GM23338 (cell line): Measurements from ENCODE around the gene BOK. TPM values are rescaled to one million over a fixed set of nuclear protein-coding genes. Genes with fewer than 3 reads are reported as not detected.
A peak's percentile ranks its signal among the peaks of the same experiment; 100 is the strongest.

ENCODE experiments used
- ATAC-seq: fragments of 200-7000 bp; cut with Tn5 transposase; 3 replicates; pipeline ENCODE4 v1.9.1; 2020
- DNase-seq: peaks from one replicate; pipeline ENCODE4 v3.0.0-alpha.2; 2015; ENCODE audit warnings: low spot score
- H2AFZ ChIP-seq: fragments of 200-600 bp; sonication (generic); 2 replicates; pipeline ENCODE4 v1.8.0; 2016; ENCODE audit warnings: antibody characterized with exemption, mild to moderate bottlenecking, moderate library complexity
- H3F3A ChIP-seq: fragments of 200-600 bp; sonication (generic); replicated peaks from 2 replicates; pipeline ENCODE4 v1.8.0; 2017; ENCODE audit warnings: antibody characterized with exemption, mixed run types, low read depth
- H3K27ac ChIP-seq: fragments of 200-600 bp; sonication (generic); 2 replicates; pipeline ENCODE4 v1.6.1; 2016; ENCODE audit warnings: low read depth
- H3K27me3 ChIP-seq: fragments of 200-600 bp; sonication (generic); 2 replicates; pipeline ENCODE4 v1.8.0; 2016; ENCODE audit warnings: mild to moderate bottlenecking, mixed run types, moderate library complexity; ENCODE audit not compliant: insufficient read depth
- H3K36me3 ChIP-seq: fragments of 200-600 bp; sonication (generic); 2 replicates; pipeline ENCODE4 v1.8.0; 2016; ENCODE audit warnings: mild to moderate bottlenecking; ENCODE audit not compliant: insufficient read depth
- H3K4me1 ChIP-seq: fragments of 200-600 bp; sonication (generic); 2 replicates; pipeline ENCODE4 v1.8.0; 2016; ENCODE audit warnings: mild to moderate bottlenecking, moderate library complexity; ENCODE audit not compliant: insufficient read depth
- H3K4me2 ChIP-seq: fragments of 200-600 bp; sonication (generic); 2 replicates; pipeline ENCODE4 v1.7.1; 2017; ENCODE audit warnings: mixed run types
- H3K4me3 ChIP-seq: fragments of 200-600 bp; sonication (generic); 2 replicates; pipeline ENCODE4 v1.6.1; 2016; ENCODE audit warnings: mixed run types
- H3K79me2 ChIP-seq: fragments of 200-600 bp; sonication (generic); replicated peaks from 2 replicates; pipeline ENCODE4 v1.8.0; 2017; ENCODE audit warnings: mild to moderate bottlenecking; ENCODE audit not compliant: insufficient read depth
- H3K9me2 ChIP-seq: fragments of 200-600 bp; sonication (generic); 2 replicates; pipeline ENCODE4 v1.8.0; 2017; ENCODE audit not compliant: insufficient read depth
- H4K20me1 ChIP-seq: fragments of 200-600 bp; sonication (generic); replicated peaks from 2 replicates; pipeline ENCODE4 v1.8.0; 2017; ENCODE audit warnings: mild to moderate bottlenecking; ENCODE audit not compliant: insufficient read depth
- H3K27ac Mint-ChIP-seq: 2 replicates; pipeline ENCODE4 v1.8.0; 2020; ENCODE audit warnings: inconsistent platforms, mild to moderate bottlenecking, moderate library complexity, mixed read lengths
- H3K27me3 Mint-ChIP-seq: 3 replicates; pipeline ENCODE4 v1.8.0; 2022; ENCODE audit warnings: low read depth, mild to moderate bottlenecking, moderate library complexity, mixed read lengths, inconsistent platforms; ENCODE audit not compliant: insufficient read depth, poor library complexity
- H3K36me3 Mint-ChIP-seq: 3 replicates; pipeline ENCODE4 v1.8.0; 2021; ENCODE audit warnings: low read depth, mild to moderate bottlenecking, inconsistent platforms, moderate library complexity, mixed read lengths
- H3K4me1 Mint-ChIP-seq: 3 replicates; pipeline ENCODE4 v1.8.0; 2020; ENCODE audit warnings: mild to moderate bottlenecking, inconsistent platforms, mixed read lengths
- H3K4me3 Mint-ChIP-seq: 3 replicates; pipeline ENCODE4 v1.8.0; 2021; ENCODE audit warnings: moderate library complexity, mild to moderate bottlenecking, inconsistent platforms, mixed read lengths
- H3K9me3 Mint-ChIP-seq: 3 replicates; pipeline ENCODE4 v1.8.0; 2020; ENCODE audit warnings: moderate library complexity, mild to moderate bottlenecking, inconsistent platforms, mixed read lengths
- CREB1 ChIP-seq: fragments of 250-450 bp; sonication (Bioruptor Pico); IDR thresholded peaks from 2 replicates; pipeline ENCODE4 v1.5.0; 2020; ENCODE audit warnings: low read depth, mild to moderate bottlenecking, moderate library complexity
- CTCF ChIP-seq, 2 experiments: fragments of 200-600 bp in 1 of 2; sonication (generic) in 1 of 2; conservative IDR thresholded peaks; 2 replicates each; pipeline versions ENCODE4 v1.5.1 to v1.6.1; 2016 to 2017; ENCODE audit warnings: antibody characterized with exemption in 2 of 2, low read depth in 2 of 2, mild to moderate bottlenecking in 2 of 2, moderate library complexity in 1 of 2
- ETS1 ChIP-seq: IDR thresholded peaks from 2 replicates; pipeline ENCODE4 v1.6.1; 2016; ENCODE audit warnings: antibody characterized with exemption
- EZH2 ChIP-seq: fragments of 200-600 bp; sonication (generic); IDR thresholded peaks from one replicate; pipeline ENCODE4 v1.8.0; 2017; ENCODE audit warnings: antibody characterized with exemption, mild to moderate bottlenecking, low read depth; ENCODE audit not compliant: unreplicated experiment
- EZH2phosphoT487 ChIP-seq: fragments of 200-600 bp; sonication (generic); IDR thresholded peaks from one replicate; pipeline ENCODE4 v1.8.1; 2018; ENCODE audit warnings: antibody characterized with exemption; ENCODE audit not compliant: unreplicated experiment
- JUNB ChIP-seq: IDR thresholded peaks from one replicate; pipeline ENCODE4 v1.6.1; 2016; ENCODE audit warnings: antibody characterized with exemption; ENCODE audit not compliant: unreplicated experiment
- NANOG ChIP-seq: IDR thresholded peaks from 2 replicates; pipeline ENCODE4 v1.6.1; 2016; ENCODE audit warnings: antibody characterized with exemption, borderline replicate concordance
- POLR2AphosphoS5 ChIP-seq: IDR thresholded peaks from 2 replicates; pipeline ENCODE4 v1.6.1; 2016; ENCODE audit warnings: antibody characterized with exemption, low read depth
- REST ChIP-seq: IDR thresholded peaks from one replicate; pipeline ENCODE4 v1.6.1; 2018; ENCODE audit warnings: antibody characterized with exemption; ENCODE audit not compliant: unreplicated experiment
- STAT1 ChIP-seq: IDR thresholded peaks from one replicate; pipeline ENCODE4 v1.6.1; 2016; ENCODE audit warnings: antibody characterized with exemption; ENCODE audit not compliant: unreplicated experiment
- ZNF114 ChIP-seq: fragments of 250-450 bp; sonication (Bioruptor Pico); IDR thresholded peaks from 2 replicates; pipeline ENCODE4 v1.5.0; 2020; ENCODE audit warnings: mild to moderate bottlenecking, moderate library complexity
- ZNF331 ChIP-seq: fragments of 250-450 bp; sonication (Bioruptor Pico); IDR thresholded peaks from 2 replicates; pipeline ENCODE4 v1.5.0; 2020; ENCODE audit warnings: low read depth, mild to moderate bottlenecking, moderate library complexity
- polyA plus RNA-seq: library from polyadenylated mRNA; unstranded; fragments of >200 nt; fragmentation: Nextera tagmentation; extraction: Ambion mirVana; gene quantifications from 2 replicates; pipeline ENCODE4 v1.2.1, GENCODE V29; 2016
- total RNA-seq: library from RNA; depleted of rRNA; stranded (reverse); fragments of >200 nt; shearing (Covaris generic); gene quantifications from 2 replicates; pipeline ENCODE4 v1.2.3, GENCODE V29; 2014

The BOK gene
- total and polyA plus RNA-seq, 2 experiments from 2014 or later = 13.5 to 36.7 TPM

- Histone ChIP-seq H3K36me3 (no peaks in the 10 kb centered on the region), H3K4me3 (no peak overlapping the region), H3K4me2 (peak overlapping the region; percentile 43; the same call in 1 of the 2 replicates), H3K27ac (no peak overlapping the region), H3K9me2 (no peaks in the 10 kb centered on the region), H4K20me1 (no peaks in the 10 kb centered on the region), H3K79me2 (peaks cover 4% of the 10 kb centered on the region), H3F3A (no peaks in the 10 kb centered on the region), H3K4me1 (peaks cover 10% of the 10 kb centered on the region), H3K27me3 (peaks cover 8% of the 10 kb centered on the region; the same call in 1 of the 2 replicates), H2AFZ (peak overlapping the region; percentile 56; the same call in 1 of the 2 replicates)
- Mint-ChIP-seq H3K27ac (no peak overlapping the region), H3K27me3 (peaks cover 29% of the 10 kb centered on the region), H3K9me3 (peaks cover 23% of the 10 kb centered on the region), H3K36me3 (peaks cover 8% of the 10 kb centered on the region; the same call in 2 of the 3 replicates), H3K4me1 (peaks cover 31% of the 10 kb centered on the region), H3K4me3 (no peak overlapping the region)
- ATAC-seq = no peak
- TF ChIP-seq NANOG (no peak), ZNF331 (no peak), EZH2 (no peak), ETS1 (peak; percentile 47; the same call in 1 of the 2 replicates), ZNF114 (CRISPR knock-in tag) (no peak), JUNB (no peak), POLR2AphosphoS5 (no peak)
- no peak for DNase-seq
Observed at GRCh38 chr2:241555711-241556110, 2.8 kb upstream of the BOK start.

- no peaks in the 10 kb centered on the region for H3F3A ChIP-seq
- Mint-ChIP-seq H3K27me3 (peaks cover 29% of the 10 kb centered on the region), H3K27ac (no peak overlapping the region), H3K36me3 (peaks cover 8% of the 10 kb centered on the region; the same call in 2 of the 3 replicates), H3K4me3 (no peak overlapping the region), H3K9me3 (peaks cover 23% of the 10 kb centered on the region), H3K4me1 (peaks cover 31% of the 10 kb centered on the region)
- H3K9me2 ChIP-seq = no peaks in the 10 kb centered on the region
- peaks cover 10% of the 10 kb centered on the region for H3K4me1 ChIP-seq
- DNase-seq = no peak
- H3K4me2 ChIP-seq = no peak overlapping the region
- H3K27me3 ChIP-seq = peaks cover 8% of the 10 kb centered on the region; the same call in 1 of the 2 replicates
- H3K4me3 ChIP-seq = no peak overlapping the region
- no peak overlapping the region for H3K27ac ChIP-seq
- H2AFZ ChIP-seq = no peak overlapping the region
- no peaks in the 10 kb centered on the region for H4K20me1 ChIP-seq
- no peak for ATAC-seq
- H3K36me3 ChIP-seq = no peaks in the 10 kb centered on the region
- H3K79me2 ChIP-seq = peaks cover 4% of the 10 kb centered on the region
- TF ChIP-seq ETS1 (no peak), REST (no peak), ZNF331 (no peak), POLR2AphosphoS5 (no peak), CREB1 (CRISPR knock-in tag) (no peak), CTCF (conservative IDR thresholded peaks at IDR 0.05; ENCODE audit: low read depth in 2 of 2) (no peak), EZH2 (no peak), STAT1 (no peak), EZH2phosphoT487 (no peak)
Observed at GRCh38 chr2:241556746-241557145, 1.8 kb upstream of the BOK start.
